Muscle layer of colon (tissue), 2 donors: ENCODE measurements around the gene CASR.

Source experiments
- H3K27ac ChIP-seq: one replicate; pipeline ENCODE4 v1.7.0; 2013; ENCODE audit warnings: low read depth, mild to moderate bottlenecking, low read length, moderate library complexity
- H3K27me3 ChIP-seq, 2 donors: one replicate each; pipeline ENCODE4 v1.7.0; 2013; ENCODE audit warnings: low read length in 2 of 2, mild to moderate bottlenecking in 2 of 2; ENCODE audit not compliant: insufficient read depth in 2 of 2, control insufficient read depth in 1 of 2
- H3K36me3 ChIP-seq: one replicate; pipeline ENCODE4 v1.7.0; 2013; ENCODE audit warnings: mild to moderate bottlenecking, low read length; ENCODE audit not compliant: insufficient read depth
- H3K4me1 ChIP-seq: one replicate; pipeline ENCODE4 v1.7.0; 2013; ENCODE audit warnings: mild to moderate bottlenecking, low read length; ENCODE audit not compliant: insufficient read depth
- H3K4me3 ChIP-seq, 2 donors: one replicate each; pipeline ENCODE4 v1.7.0; 2013; ENCODE audit warnings: low read length in 2 of 2, low read depth in 1 of 2, mild to moderate bottlenecking in 1 of 2, moderate library complexity in 1 of 2
- H3K9ac ChIP-seq: one replicate; pipeline ENCODE4 v1.7.0; 2013; ENCODE audit warnings: low read length
- H3K9me3 ChIP-seq: one replicate; pipeline ENCODE4 v1.7.0; 2013; ENCODE audit warnings: mild to moderate bottlenecking, low read length
- donor health status: abdominal sarcoma.
- donor health status: Adenocarcinoma of cecum.

CASR gene

GRCh38 chr3:122265957-122266356, 82.5 kb downstream of the CASR start:
- Histone ChIP-seq H3K27me3 (no peaks in the 10 kb centered on the region), H3K36me3 (no peaks in the 10 kb centered on the region), H3K27ac (no peak overlapping the region), H3K9ac (no peak overlapping the region), H3K4me3 (no peak overlapping the region), H3K9me3 (no peaks in the 10 kb centered on the region), H3K4me1 (no peaks in the 10 kb centered on the region)

GRCh38 chr3:122268257-122269024, 85.0 kb downstream of the CASR start:
- Histone ChIP-seq H3K4me3 (no peak overlapping the region), H3K9ac (no peak overlapping the region), H3K27ac (no peak overlapping the region), H3K9me3 (no peaks in the 10 kb centered on the region), H3K4me1 (no peaks in the 10 kb centered on the region), H3K36me3 (no peaks in the 10 kb centered on the region), H3K27me3 (no peaks in the 10 kb centered on the region)

DNA sequence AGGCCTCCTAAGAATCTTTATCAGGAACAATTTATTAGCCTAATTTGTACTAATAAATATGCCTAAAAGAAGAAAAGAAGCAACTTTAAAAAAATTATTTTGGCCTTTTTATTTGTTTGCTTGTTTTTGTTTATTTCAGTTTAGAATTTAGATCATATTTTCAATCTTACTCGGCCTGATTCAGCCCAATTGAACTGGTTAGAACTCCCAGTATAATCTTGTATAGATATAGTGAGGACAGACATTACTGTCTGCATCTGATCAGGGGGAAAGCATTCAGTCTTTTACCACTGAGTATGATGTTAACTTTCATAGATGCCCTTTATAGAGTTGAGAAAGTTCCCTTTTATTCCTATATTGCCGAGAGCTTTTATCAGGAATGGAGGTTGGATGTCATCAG, 85.6 kb downstream of the CASR start:
- Histone ChIP-seq H3K36me3 (no peaks in the 10 kb centered on the region), H3K4me1 (no peaks in the 10 kb centered on the region), H3K27ac (no peak overlapping the region), H3K9me3 (no peaks in the 10 kb centered on the region), H3K27me3 (no peaks in the 10 kb centered on the region), H3K4me3 (no peak overlapping the region), H3K9ac (no peak overlapping the region)

DNA sequence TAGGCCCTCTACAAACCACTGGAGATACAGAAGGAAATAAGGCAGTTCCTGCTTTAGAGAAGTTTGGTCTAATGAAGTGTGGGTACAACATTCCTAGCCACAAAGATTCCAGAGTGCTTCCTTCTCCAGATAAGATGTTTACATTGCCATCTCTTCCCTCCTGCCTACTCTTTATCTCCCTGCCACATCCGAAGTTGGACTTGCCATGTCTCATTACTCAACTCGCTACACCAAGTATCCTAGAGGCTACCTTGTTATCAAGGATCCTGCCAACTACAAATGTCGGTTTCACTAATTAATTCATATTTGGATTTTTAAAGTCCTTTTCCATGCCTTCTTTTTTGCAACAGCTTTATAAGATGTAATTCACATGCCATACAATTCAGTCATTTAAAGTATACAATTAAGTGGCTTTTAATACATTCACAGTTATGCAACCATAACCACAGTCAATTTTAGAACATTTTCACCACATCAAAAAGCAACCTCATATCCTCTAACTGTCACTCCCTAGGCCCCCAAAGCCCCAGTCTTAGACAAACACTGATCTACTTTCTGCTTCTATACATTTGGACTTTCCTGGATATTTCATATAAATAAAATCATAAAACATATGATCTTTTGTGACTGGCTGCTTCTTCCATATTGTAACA, 87.9 kb downstream of the CASR start:
- H3K27me3 ChIP-seq: no peaks in the 10 kb centered on the region
- no peak overlapping the region for H3K27ac ChIP-seq
- H3K4me1 ChIP-seq: no peaks in the 10 kb centered on the region
- H3K9me3 ChIP-seq: no peaks in the 10 kb centered on the region
- no peak overlapping the region for H3K4me3 ChIP-seq
- no peak overlapping the region for H3K9ac ChIP-seq
- no peaks in the 10 kb centered on the region for H3K36me3 ChIP-seq

- H3K36me3 ChIP-seq: no peaks in the 10 kb centered on the region
- no peak overlapping the region for H3K4me3 ChIP-seq
- no peaks in the 10 kb centered on the region for H3K27me3 ChIP-seq
- H3K4me1 ChIP-seq: no peaks in the 10 kb centered on the region
- H3K9ac ChIP-seq: no peak overlapping the region
- no peak overlapping the region for H3K27ac ChIP-seq
- no peaks in the 10 kb centered on the region for H3K9me3 ChIP-seq
Observed at GRCh38 chr3:122272879-122273278, 89.4 kb downstream of the CASR start.

DNA sequence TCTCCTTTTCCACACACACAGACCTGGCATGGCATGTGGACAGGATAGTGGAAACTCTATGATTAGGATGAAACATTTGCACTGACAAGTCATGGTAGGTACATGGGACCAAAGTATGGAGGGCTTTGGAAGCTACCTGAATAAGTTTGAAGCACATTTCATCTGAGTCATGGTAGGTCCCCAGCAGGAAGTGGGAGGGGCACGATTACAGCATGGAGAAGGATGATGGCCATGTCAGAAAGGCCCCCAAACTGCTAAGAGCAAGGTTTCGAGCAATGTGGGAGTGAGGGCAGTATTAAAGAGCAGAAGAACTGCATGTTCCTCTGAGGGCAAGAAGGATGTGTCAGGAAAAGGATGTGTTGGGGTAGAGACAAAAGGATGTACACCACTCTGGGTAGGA, 90.0 kb downstream of the CASR start:
- Histone ChIP-seq H3K27ac (no peak overlapping the region), H3K27me3 (no peaks in the 10 kb centered on the region), H3K36me3 (no peaks in the 10 kb centered on the region), H3K4me1 (no peaks in the 10 kb centered on the region), H3K9ac (no peak overlapping the region), H3K9me3 (no peaks in the 10 kb centered on the region), H3K4me3 (no peak overlapping the region)

DNA sequence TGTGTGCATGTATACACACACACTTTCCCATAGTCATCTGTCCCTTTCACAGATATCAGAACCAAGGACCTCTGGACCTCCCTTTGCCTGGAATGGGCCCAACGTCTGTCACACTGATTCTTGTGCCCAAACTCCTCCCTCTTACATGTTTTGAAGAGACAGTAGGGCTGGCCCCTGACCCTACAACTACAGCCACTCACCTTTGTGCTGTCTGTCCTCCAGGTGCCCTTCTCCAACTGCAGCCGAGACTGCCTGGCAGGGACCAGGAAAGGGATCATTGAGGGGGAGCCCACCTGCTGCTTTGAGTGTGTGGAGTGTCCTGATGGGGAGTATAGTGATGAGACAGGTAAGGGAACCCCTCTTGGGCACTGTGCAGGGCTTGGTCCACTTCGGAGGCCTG, 98.4 kb downstream of the CASR start:
- no peak overlapping the region for H3K4me3 ChIP-seq
- no peak overlapping the region for H3K27ac ChIP-seq
- H3K9ac ChIP-seq: no peak overlapping the region
- H3K9me3 ChIP-seq: no peaks in the 10 kb centered on the region
- no peaks in the 10 kb centered on the region for H3K36me3 ChIP-seq
- no peaks in the 10 kb centered on the region for H3K27me3 ChIP-seq
- H3K4me1 ChIP-seq: no peaks in the 10 kb centered on the region

GRCh38 chr3:122283796-122284445, 100.5 kb downstream of the CASR start:
- no peaks in the 10 kb centered on the region for H3K4me1 ChIP-seq
- H3K27ac ChIP-seq: no peak overlapping the region
- no peak overlapping the region for H3K9ac ChIP-seq
- no peaks in the 10 kb centered on the region for H3K9me3 ChIP-seq
- H3K4me3 ChIP-seq: no peak overlapping the region
- no peaks in the 10 kb centered on the region for H3K36me3 ChIP-seq
- H3K27me3 ChIP-seq: no peaks in the 10 kb centered on the region

- H3K27ac ChIP-seq: no peak overlapping the region
- no peak overlapping the region for H3K9ac ChIP-seq
- H3K9me3 ChIP-seq: no peaks in the 10 kb centered on the region
- H3K4me3 ChIP-seq: no peak overlapping the region
- H3K36me3 ChIP-seq: no peaks in the 10 kb centered on the region
- H3K4me1 ChIP-seq: no peaks in the 10 kb centered on the region
- H3K27me3 ChIP-seq: no peaks in the 10 kb centered on the region
Observed at GRCh38 chr3:122284486-122284885, 101.0 kb downstream of the CASR start.

DNA sequence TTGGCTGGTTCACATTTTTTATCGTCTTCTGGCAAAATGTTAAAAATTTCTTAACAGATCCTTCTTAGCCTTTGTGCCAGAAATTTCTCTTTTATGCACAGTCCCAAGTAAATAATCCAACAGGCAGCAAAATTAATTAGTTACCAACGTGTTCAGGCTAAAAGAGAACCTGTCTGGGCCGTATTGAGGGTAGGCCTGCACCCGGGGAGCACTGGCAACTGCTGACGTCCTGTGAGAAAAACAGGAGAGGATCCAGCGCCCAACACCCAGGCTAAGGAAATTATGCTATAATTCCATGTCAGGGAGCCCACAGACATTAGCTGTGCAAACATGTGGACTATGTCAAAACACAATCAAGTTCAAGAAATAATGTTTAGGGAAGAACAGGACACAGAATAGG, 110.9 kb downstream of the CASR start:
- Histone ChIP-seq H3K9me3 (no peaks in the 10 kb centered on the region), H3K9ac (no peak overlapping the region), H3K4me1 (peaks cover 8% of the 10 kb centered on the region), H3K27me3 (no peaks in the 10 kb centered on the region), H3K4me3 (no peak overlapping the region), H3K27ac (no peak overlapping the region), H3K36me3 (no peaks in the 10 kb centered on the region)

GRCh38 chr3:122295266-122296062, 112.0 kb downstream of the CASR start:
- H3K36me3 ChIP-seq: no peaks in the 10 kb centered on the region
- no peaks in the 10 kb centered on the region for H3K9me3 ChIP-seq
- peaks cover 8% of the 10 kb centered on the region for H3K4me1 ChIP-seq
- no peak overlapping the region for H3K9ac ChIP-seq
- H3K4me3 ChIP-seq: no peak overlapping the region
- H3K27me3 ChIP-seq: no peaks in the 10 kb centered on the region
- no peak overlapping the region for H3K27ac ChIP-seq
